IPS-18a (cell line): Measurements from ENCODE around the gene SEMA3A.

Experiments
- H3K27ac ChIP-seq: one replicate; pipeline ENCODE4 v1.5.1; 2013; ENCODE audit warnings: low read length
- H3K27me3 ChIP-seq: one replicate; pipeline ENCODE4 v1.6.1; 2013; ENCODE audit warnings: mild to moderate bottlenecking, low read length; ENCODE audit not compliant: control insufficient read depth, insufficient read depth
- H3K36me3 ChIP-seq: one replicate; pipeline ENCODE4 v1.6.1; 2013; ENCODE audit warnings: low read depth, low read length; ENCODE audit not compliant: control insufficient read depth
- H3K4me1 ChIP-seq: one replicate; pipeline ENCODE4 v1.6.1; 2013; ENCODE audit warnings: low read depth, low read length; ENCODE audit not compliant: control insufficient read depth
- H3K4me3 ChIP-seq: one replicate; pipeline ENCODE4 v1.5.1; 2013; ENCODE audit warnings: low read length
- H3K9ac ChIP-seq: one replicate; pipeline ENCODE4 v1.6.1; 2013; ENCODE audit warnings: mild to moderate bottlenecking, low read length, moderate library complexity
- H3K9me3 ChIP-seq: one replicate; pipeline ENCODE4 v1.6.1; 2013; ENCODE audit warnings: low read depth, low read length; ENCODE audit not compliant: control insufficient read depth

The SEMA3A gene

DNA sequence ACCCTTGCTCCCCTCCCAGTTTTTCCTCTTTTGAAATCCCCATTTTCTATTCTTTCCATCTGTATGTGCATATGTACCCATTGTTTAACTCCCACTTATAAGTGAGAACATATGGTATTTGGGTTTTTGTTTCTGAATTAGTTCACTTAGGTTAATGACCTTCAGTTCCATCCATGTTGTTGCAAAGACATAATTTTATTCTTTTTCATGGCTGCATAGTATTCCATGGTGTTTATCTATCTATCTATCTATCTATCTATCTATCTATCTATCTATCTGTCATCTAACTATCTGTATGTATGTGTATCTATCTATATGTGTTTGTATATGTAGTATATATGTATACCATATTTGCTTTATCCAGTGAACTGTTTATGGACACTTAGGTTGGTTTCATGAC is 281.4 kb downstream of the SEMA3A start:
- Histone ChIP-seq H3K4me1 (no peaks in the 10 kb centered on the region), H3K27me3 (no peaks in the 10 kb centered on the region), H3K36me3 (no peaks in the 10 kb centered on the region), H3K27ac (no peak overlapping the region), H3K9ac (no peak overlapping the region), H3K9me3 (no peaks in the 10 kb centered on the region), H3K4me3 (no peak overlapping the region)

DNA sequence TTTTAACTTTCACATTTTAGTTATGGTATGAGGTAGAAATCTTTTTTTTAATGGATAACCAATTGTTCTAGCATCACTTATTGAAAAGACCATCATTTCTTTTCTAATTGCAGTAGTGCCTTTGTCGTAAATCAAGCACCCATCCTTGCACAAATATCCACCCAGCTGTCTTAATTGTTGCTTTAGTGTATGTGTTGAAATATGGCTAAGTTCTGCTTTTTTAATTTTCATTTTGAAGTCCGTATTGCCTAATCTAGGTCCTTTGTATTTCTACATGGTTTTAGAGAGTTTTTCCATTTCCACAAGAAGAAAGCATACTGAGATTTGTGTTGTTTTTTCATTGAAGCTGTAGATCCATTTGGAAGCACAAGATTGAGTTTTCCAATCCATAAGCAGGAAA is 286.1 kb downstream of the SEMA3A start:
- Histone ChIP-seq H3K4me3 (no peak overlapping the region), H3K4me1 (no peaks in the 10 kb centered on the region), H3K9ac (no peak overlapping the region), H3K9me3 (no peaks in the 10 kb centered on the region), H3K27me3 (no peaks in the 10 kb centered on the region), H3K27ac (no peak overlapping the region), H3K36me3 (no peaks in the 10 kb centered on the region)
